ENCODE results near the gene PHPT1. TPM values are rescaled to one million over a fixed set of nuclear protein-coding genes. Genes with fewer than 3 reads are reported as not detected.

Gene PHPT1
- total and polyA plus RNA-seq, 2 experiments from 2014 or later, result 86.2 to 437 TPM

- H3K36me3 Mint-ChIP-seq (ENCODE audit: low read depth), result peaks cover 3% of the 10 kb centered on the region; the same call in 2 of the 3 replicates
- DNase-seq (ENCODE audit: low spot score) (no peak), ATAC-seq (no peak)
- Histone ChIP-seq H3K79me2 (replicated peaks; ENCODE audit: insufficient read depth) (no peaks in the 10 kb centered on the region), H2AFZ (no peak overlapping the region), H3F3A (replicated peaks; ENCODE audit: low read depth) (no peaks in the 10 kb centered on the region), H3K36me3 (ENCODE audit: insufficient read depth) (no peaks in the 10 kb centered on the region; the same call in 1 of the 2 replicates), H3K27ac (ENCODE audit: low read depth) (no peak overlapping the region), H3K9me2 (ENCODE audit: insufficient read depth) (no peaks in the 10 kb centered on the region), H3K27me3 (ENCODE audit: insufficient read depth) (no peaks in the 10 kb centered on the region), H3K4me2 (no peak overlapping the region), H4K20me1 (replicated peaks; ENCODE audit: insufficient read depth) (no peaks in the 10 kb centered on the region), H3K4me1 (ENCODE audit: insufficient read depth) (no peaks in the 10 kb centered on the region), H3K4me3 (no peak overlapping the region)
- TF ChIP-seq ZNF331 (CRISPR knock-in tag; IDR thresholded peaks at IDR 0.05; ENCODE audit: low read depth) (no peak), STAT1 (IDR thresholded peaks at IDR 0.05; ENCODE audit: unreplicated experiment) (no peak), EZH2 (IDR thresholded peaks at IDR 0.05; ENCODE audit: low read depth, unreplicated experiment) (no peak), ETS1 (IDR thresholded peaks at IDR 0.05) (no peak), NANOG (IDR thresholded peaks at IDR 0.05; ENCODE audit: borderline replicate concordance) (no peak), ZNF114 (CRISPR knock-in tag; IDR thresholded peaks at IDR 0.05) (no peak), JUNB (IDR thresholded peaks at IDR 0.05; ENCODE audit: unreplicated experiment) (no peak), CTCF (conservative IDR thresholded peaks at IDR 0.05; ENCODE audit: low read depth in 2 of 2) (no peak), EZH2phosphoT487 (IDR thresholded peaks at IDR 0.05; ENCODE audit: unreplicated experiment) (no peak), CREB1 (CRISPR knock-in tag; IDR thresholded peaks at IDR 0.05; ENCODE audit: low read depth) (no peak), ZNF462 (CRISPR knock-in tag; IDR thresholded peaks at IDR 0.05) (no peak), REST (IDR thresholded peaks at IDR 0.05; ENCODE audit: unreplicated experiment) (no peak), POLR2AphosphoS5 (IDR thresholded peaks at IDR 0.05; ENCODE audit: low read depth) (no peak)
- no peaks in the 10 kb centered on the region for H3K4me1 Mint-ChIP-seq
- no peak overlapping the region for H3K27ac Mint-ChIP-seq
- no peak overlapping the region for H3K4me3 Mint-ChIP-seq
- peaks cover 2% of the 10 kb centered on the region for H3K27me3 Mint-ChIP-seq (ENCODE audit: insufficient read depth, low read depth, poor library complexity)
- H3K9me3 Mint-ChIP-seq, result no peaks in the 10 kb centered on the region
Observed at GRCh38 chr9:136855461-136856078, 6.4 kb downstream of the PHPT1 start.

Data from GM23338 (cell line).